ENCODE data around the gene MAPK8.

Gene MAPK8

GRCh38 chr10:48480397-48481374 lies 174.2 kb downstream of the MAPK8 start:
- no peak for DNase-seq

GRCh38 chr10:48481385-48481784 lies 174.9 kb downstream of the MAPK8 start:
- no peak for DNase-seq

GRCh38 chr10:48482207-48482606 lies 175.7 kb downstream of the MAPK8 start:
- DNase-seq: no peak

GRCh38 chr10:48484911-48485310 lies 178.4 kb downstream of the MAPK8 start:
- DNase-seq: no peak

- DNase-seq: no peak
These were observed 179.2 kb downstream of the MAPK8 start for GRCh38 chr10:48485711-48486110.

- DNase-seq: no peak
These were observed 180.8 kb downstream of the MAPK8 start for GRCh38 chr10:48487244-48487643.

Measured in MV-4-11 (cell line).